Natural killer cell (primary cell): ENCODE measurements around the gene NAA15. TPM values are rescaled to one million over a fixed set of nuclear protein-coding genes. Genes with fewer than 3 reads are reported as not detected.
A peak's percentile ranks its signal among the peaks of the same experiment; 100 is the strongest.

Experiments used
- ATAC-seq, 3 donors: fragments of 150-1000 bp in 2 of 3; fragments of 200-7000 bp in 1 of 3; cut with Tn5 transposase; 1 replicate in 1 of 3; 2 replicates in 2 of 3; pipeline ENCODE4 v1.10.0; 2021; ENCODE audit warnings: mild to moderate bottlenecking in 2 of 3, moderate library complexity in 2 of 3
- DNase-seq, 2 donors: peaks; one replicate each; pipeline versions ENCODE4 v3.0.0 to v3.0.0-alpha.2; 2013 to 2021; ENCODE audit warnings: mixed read lengths in 1 of 2
- H3K27ac ChIP-seq: one replicate; pipeline ENCODE4 v1.5.1; 2013; ENCODE audit warnings: mild to moderate bottlenecking, low read length
- H3K27me3 ChIP-seq: one replicate; pipeline ENCODE4 v1.6.1; 2013; ENCODE audit warnings: low read length; ENCODE audit not compliant: control insufficient read depth, insufficient read depth
- H3K36me3 ChIP-seq: one replicate; pipeline ENCODE4 v1.6.1; 2013; ENCODE audit warnings: low read length; ENCODE audit not compliant: control insufficient read depth, insufficient read depth
- H3K4me1 ChIP-seq: one replicate; pipeline ENCODE4 v1.6.1; 2013; ENCODE audit warnings: low read length; ENCODE audit not compliant: control insufficient read depth, insufficient read depth
- H3K4me3 ChIP-seq: one replicate; pipeline ENCODE4 v1.5.1; 2013; ENCODE audit warnings: low read length
- H3K9me3 ChIP-seq: one replicate; pipeline ENCODE4 v1.6.1; 2013; ENCODE audit warnings: low read length; ENCODE audit not compliant: control insufficient read depth, insufficient read depth
- H3K27ac Mint-ChIP-seq, 2 donors: one replicate each; pipeline ENCODE4 v1.8.0; 2022; ENCODE audit warnings: mild to moderate bottlenecking in 2 of 2, mixed read lengths in 2 of 2, moderate library complexity in 1 of 2
- H3K27me3 Mint-ChIP-seq, 2 donors: one replicate each; pipeline ENCODE4 v1.8.0; 2022; ENCODE audit warnings: low read depth in 2 of 2, mixed read lengths in 2 of 2
- H3K36me3 Mint-ChIP-seq: one replicate; pipeline ENCODE4 v1.8.0; 2022; ENCODE audit warnings: mixed read lengths
- H3K4me1 Mint-ChIP-seq, 2 donors: one replicate each; pipeline ENCODE4 v1.8.0; 2022; ENCODE audit warnings: mixed read lengths in 2 of 2
- H3K4me3 Mint-ChIP-seq: one replicate; pipeline ENCODE4 v1.8.0; 2022; ENCODE audit warnings: mild to moderate bottlenecking, moderate library complexity, mixed read lengths
- H3K9me3 Mint-ChIP-seq, 2 donors: one replicate each; pipeline ENCODE4 v1.8.0; 2022; ENCODE audit warnings: mixed read lengths in 2 of 2
- WGBS: methylation state at CpG from one replicate; pipeline ENCODE4 v1.1.7; 2013; ENCODE audit warnings: missing lambda C conversion rate; ENCODE audit not compliant: insufficient coverage; 5-methylcytosine and 5-hydroxymethylcytosine counted together
- intact Hi-C: fragments of 100-400 bp; cut with micrococcal nuclease; formaldehyde crosslinking; loops from one replicate; pipeline ENCODE4 v1.14.2; 2022
- total RNA-seq, 4 donors: library from RNA; stranded (reverse); fragments of 120-200 nt in 1 of 4; gene quantifications; one replicate each; pipeline versions ENCODE4 v1.2.3 to v1.2.4, GENCODE V29; 2013 to 2022
- TF ChIP-seq, protein P1 (sequence below): fragments of 200-600 bp; IDR thresholded peaks from one replicate; pipeline ENCODE4 v1.8.0; 2022; ENCODE audit warnings: antibody characterized with exemption

The NAA15 gene
- total RNA-seq, 3 donors from 2014 or later (not counting 1 experiment from before 2014, with no cell fraction given): 56.7 to 66.3 (median 61.9) TPM

DNA sequence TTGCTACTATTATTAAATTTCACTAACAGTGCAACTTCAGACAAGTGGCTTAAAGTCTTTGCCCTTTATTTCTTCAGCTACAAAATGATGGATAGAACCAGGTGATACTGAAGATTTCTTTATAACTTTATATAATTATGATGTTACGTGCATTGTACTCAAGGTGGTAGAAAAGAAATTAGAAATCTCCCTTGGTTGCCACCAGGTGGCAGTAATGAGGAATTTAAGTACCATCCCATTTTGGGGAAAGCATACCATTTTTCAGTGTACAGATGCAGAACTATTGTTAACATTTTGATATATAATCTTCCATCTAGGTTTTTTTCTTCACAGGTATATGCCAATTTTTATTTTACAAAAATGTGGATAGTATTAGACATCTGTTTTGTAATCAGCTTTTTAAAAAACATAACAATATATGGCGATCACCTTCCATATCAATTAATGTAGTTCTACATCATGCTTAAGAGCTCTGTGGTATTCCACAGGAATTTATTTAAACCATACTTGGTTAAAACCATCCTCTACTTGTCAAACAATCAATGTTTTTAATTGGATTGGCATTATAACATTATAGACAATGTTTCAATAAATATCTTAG is 114.9 kb downstream of the NAA15 start:
- TF ChIP-seq, protein P1, sequence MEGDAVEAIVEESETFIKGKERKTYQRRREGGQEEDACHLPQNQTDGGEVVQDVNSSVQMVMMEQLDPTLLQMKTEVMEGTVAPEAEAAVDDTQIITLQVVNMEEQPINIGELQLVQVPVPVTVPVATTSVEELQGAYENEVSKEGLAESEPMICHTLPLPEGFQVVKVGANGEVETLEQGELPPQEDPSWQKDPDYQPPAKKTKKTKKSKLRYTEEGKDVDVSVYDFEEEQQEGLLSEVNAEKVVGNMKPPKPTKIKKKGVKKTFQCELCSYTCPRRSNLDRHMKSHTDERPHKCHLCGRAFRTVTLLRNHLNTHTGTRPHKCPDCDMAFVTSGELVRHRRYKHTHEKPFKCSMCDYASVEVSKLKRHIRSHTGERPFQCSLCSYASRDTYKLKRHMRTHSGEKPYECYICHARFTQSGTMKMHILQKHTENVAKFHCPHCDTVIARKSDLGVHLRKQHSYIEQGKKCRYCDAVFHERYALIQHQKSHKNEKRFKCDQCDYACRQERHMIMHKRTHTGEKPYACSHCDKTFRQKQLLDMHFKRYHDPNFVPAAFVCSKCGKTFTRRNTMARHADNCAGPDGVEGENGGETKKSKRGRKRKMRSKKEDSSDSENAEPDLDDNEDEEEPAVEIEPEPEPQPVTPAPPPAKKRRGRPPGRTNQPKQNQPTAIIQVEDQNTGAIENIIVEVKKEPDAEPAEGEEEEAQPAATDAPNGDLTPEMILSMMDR: peak; percentile 90
- H3K4me3 ChIP-seq: no peak overlapping the region
- peaks cover 6 to 13% of the 10 kb centered on the region in 2 donors for H3K4me1 Mint-ChIP-seq
- ATAC-seq (peak in 2 of 3 donors; percentile 49 to 57), DNase-seq (peak in 1 of 2 donors; percentile 80)
- H3K27ac Mint-ChIP-seq: no peak overlapping the region
- peaks cover 13% of the 10 kb centered on the region for H3K36me3 Mint-ChIP-seq
- intact Hi-C loops: loop anchor here (1.0 to 2.0 kb wide), 3 partner anchors 114 to 385 kb away; no protein-coding TSS in a partner anchor
- H3K36me3 ChIP-seq: no peaks in the 10 kb centered on the region
- H3K27me3 ChIP-seq: no peaks in the 10 kb centered on the region
- WGBS: no CpG with 5 or more reads among the region's 2 CpGs
- peaks cover 11% of the 10 kb centered on the region for H3K9me3 ChIP-seq
- peaks cover 8% of the 10 kb centered on the region for H3K4me1 ChIP-seq
- no peak overlapping the region for H3K4me3 Mint-ChIP-seq
- H3K27ac ChIP-seq: no peak overlapping the region
- peaks cover 0 to 5% of the 10 kb centered on the region in 2 donors for H3K9me3 Mint-ChIP-seq
- no peaks in the 10 kb centered on the region for H3K27me3 Mint-ChIP-seq

DNA sequence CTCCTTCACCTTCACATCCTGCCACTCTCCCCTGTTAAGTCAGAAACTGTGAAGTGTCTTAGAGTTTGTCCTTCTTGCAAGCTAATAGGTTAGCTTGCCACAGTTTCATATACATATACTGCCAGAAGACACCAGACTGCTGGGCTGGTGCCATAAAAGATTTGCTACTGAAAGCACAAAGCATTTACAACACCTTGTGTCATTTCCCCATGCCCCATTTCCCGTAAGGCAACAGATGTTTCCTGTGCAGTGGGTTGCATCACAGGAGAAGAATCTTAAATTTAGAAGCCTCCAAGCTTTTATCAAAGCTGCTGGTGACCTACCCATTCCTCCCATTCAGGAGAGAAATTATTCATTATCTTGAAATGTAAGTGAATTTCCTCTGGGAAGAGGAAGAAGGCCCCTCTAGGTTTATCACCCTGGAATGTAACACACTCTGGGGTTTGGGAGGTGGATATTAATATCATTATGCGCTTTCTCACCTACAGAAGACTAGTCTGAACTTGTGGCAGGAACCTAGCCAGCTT is 118.1 kb downstream of the NAA15 start:
- H3K36me3 ChIP-seq: no peaks in the 10 kb centered on the region
- Mint-ChIP-seq H3K9me3 (peaks cover 0 to 5% of the 10 kb centered on the region in 2 donors), H3K4me1 (peaks cover 6 to 13% of the 10 kb centered on the region in 2 donors), H3K36me3 (no peaks in the 10 kb centered on the region), H3K27ac (peak overlapping the region in 1 of 2 donors; percentile 39), H3K27me3 (no peaks in the 10 kb centered on the region), H3K4me3 (no peak overlapping the region)
- no peaks in the 10 kb centered on the region for H3K27me3 ChIP-seq
- ATAC-seq (peak in 2 of 3 donors; percentile 18 to 66), DNase-seq (peak in 1 of 2 donors; percentile 17)
- TF ChIP-seq, protein P1: no peak
- no peak overlapping the region for H3K27ac ChIP-seq
- no peak overlapping the region for H3K4me3 ChIP-seq
- peaks cover 11% of the 10 kb centered on the region for H3K9me3 ChIP-seq
- intact Hi-C loops: no loop called here
- 28% methylated on average over 1 of the region's 2 CpGs for WGBS
- peaks cover 8% of the 10 kb centered on the region for H3K4me1 ChIP-seq

GRCh38 chr4:139420652-139421051 is 119.3 kb downstream of the NAA15 start:
- Mint-ChIP-seq H3K4me1 (peaks cover 6 to 13% of the 10 kb centered on the region in 2 donors), H3K4me3 (no peak overlapping the region), H3K27me3 (no peaks in the 10 kb centered on the region), H3K9me3 (no peaks in the 10 kb centered on the region), H3K27ac (no peak overlapping the region), H3K36me3 (no peaks in the 10 kb centered on the region)
- no peaks in the 10 kb centered on the region for H3K9me3 ChIP-seq
- H3K27me3 ChIP-seq: no peaks in the 10 kb centered on the region
- DNase-seq (no peak), ATAC-seq (no peak)
- no CpG with 5 or more reads among the region's 1 CpG for WGBS
- no peak overlapping the region for H3K27ac ChIP-seq
- TF ChIP-seq, protein P1: no peak
- intact Hi-C loops: no loop called here
- H3K4me1 ChIP-seq: peaks cover 8% of the 10 kb centered on the region
- H3K4me3 ChIP-seq: no peak overlapping the region
- no peaks in the 10 kb centered on the region for H3K36me3 ChIP-seq
